Measurements from ENCODE around the gene PRM3. TPM values are rescaled to one million over a fixed set of nuclear protein-coding genes. Genes with fewer than 3 reads are reported as not detected.

The PRM3 gene
- total RNA-seq, 1 donor from 2014 or later = not detected

DNA sequence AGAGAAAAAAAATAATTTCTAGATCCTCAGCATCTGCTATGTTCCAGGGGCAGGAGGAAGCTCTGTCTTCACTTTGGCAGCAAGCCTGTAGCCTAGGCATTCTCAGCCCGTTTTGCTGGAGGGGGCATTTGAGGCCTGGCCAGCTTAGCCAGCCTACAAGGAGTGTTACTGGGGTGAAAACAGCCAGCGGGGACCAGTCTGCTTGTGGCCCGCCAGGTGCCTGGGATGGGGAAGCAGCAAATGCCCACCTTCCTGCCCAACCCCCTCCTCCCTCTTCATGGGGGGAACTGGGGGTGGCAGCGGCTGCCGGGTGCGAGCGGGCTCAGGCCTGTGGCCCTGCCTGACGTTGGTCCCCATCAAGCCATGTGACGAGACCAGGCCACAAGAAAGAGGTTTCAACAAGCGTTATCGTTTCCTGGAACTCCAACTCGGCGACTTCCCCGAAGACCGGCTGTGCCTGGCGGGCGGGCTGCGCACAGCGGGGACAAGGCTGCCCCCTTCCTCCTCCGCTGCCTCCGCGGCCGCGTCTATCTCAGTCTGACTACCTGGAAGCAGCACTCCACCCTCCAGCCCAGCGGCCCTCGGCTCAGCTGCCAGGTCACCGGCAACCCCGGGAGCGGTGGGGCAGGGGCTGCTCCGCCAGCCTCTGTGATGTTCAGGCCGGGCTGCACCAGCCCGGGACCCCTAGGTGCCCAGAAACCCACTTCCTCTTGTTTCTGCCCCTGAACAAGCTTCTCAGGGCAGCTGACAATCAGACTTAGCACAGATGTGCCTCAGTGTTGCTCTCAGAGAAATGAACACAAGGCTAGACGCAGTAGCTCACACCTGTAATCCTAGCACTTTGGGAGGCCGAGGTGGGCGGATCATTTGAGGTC is 40.3 kb downstream of the PRM3 start:
- H3K27ac Mint-ChIP-seq = no peak overlapping the region
- Histone ChIP-seq H3K36me3 (no peaks in the 10 kb centered on the region), H3F3A (ENCODE audit: low read depth) (no peaks in the 10 kb centered on the region), H3K4me3 (no peak overlapping the region), H3K27me3 (no peaks in the 10 kb centered on the region), H4K20me1 (ENCODE audit: low read depth) (no peaks in the 10 kb centered on the region), H2AFZ (replicated peaks) (no peak overlapping the region), H3K4me2 (no peak overlapping the region), H3K27ac (no peak overlapping the region), H3K9ac (no peak overlapping the region), H3K79me2 (ENCODE audit: low read depth) (no peaks in the 10 kb centered on the region), H3K4me1 (no peaks in the 10 kb centered on the region), H3K9me3 (ENCODE audit: low read depth) (no peaks in the 10 kb centered on the region)
- no peaks in the 10 kb centered on the region for H3K36me3 Mint-ChIP-seq
- no peak overlapping the region for H3K4me3 Mint-ChIP-seq
- DNase-seq (ENCODE audit: low spot score) = no peak
- H3K27me3 Mint-ChIP-seq (ENCODE audit: insufficient read depth, low read depth) = peaks cover 8% of the 10 kb centered on the region
- peaks cover 2% of the 10 kb centered on the region for H3K4me1 Mint-ChIP-seq
- TF ChIP-seq EZH2phosphoT487 (IDR thresholded peaks at IDR 0.05) (no peak), EZH2 (IDR thresholded peaks at IDR 0.05) (no peak)
- TF ChIP-seq, protein P1, sequence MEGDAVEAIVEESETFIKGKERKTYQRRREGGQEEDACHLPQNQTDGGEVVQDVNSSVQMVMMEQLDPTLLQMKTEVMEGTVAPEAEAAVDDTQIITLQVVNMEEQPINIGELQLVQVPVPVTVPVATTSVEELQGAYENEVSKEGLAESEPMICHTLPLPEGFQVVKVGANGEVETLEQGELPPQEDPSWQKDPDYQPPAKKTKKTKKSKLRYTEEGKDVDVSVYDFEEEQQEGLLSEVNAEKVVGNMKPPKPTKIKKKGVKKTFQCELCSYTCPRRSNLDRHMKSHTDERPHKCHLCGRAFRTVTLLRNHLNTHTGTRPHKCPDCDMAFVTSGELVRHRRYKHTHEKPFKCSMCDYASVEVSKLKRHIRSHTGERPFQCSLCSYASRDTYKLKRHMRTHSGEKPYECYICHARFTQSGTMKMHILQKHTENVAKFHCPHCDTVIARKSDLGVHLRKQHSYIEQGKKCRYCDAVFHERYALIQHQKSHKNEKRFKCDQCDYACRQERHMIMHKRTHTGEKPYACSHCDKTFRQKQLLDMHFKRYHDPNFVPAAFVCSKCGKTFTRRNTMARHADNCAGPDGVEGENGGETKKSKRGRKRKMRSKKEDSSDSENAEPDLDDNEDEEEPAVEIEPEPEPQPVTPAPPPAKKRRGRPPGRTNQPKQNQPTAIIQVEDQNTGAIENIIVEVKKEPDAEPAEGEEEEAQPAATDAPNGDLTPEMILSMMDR (IDR thresholded peaks at IDR 0.05) = no peak
- H3K9me3 Mint-ChIP-seq = no peaks in the 10 kb centered on the region

DNA sequence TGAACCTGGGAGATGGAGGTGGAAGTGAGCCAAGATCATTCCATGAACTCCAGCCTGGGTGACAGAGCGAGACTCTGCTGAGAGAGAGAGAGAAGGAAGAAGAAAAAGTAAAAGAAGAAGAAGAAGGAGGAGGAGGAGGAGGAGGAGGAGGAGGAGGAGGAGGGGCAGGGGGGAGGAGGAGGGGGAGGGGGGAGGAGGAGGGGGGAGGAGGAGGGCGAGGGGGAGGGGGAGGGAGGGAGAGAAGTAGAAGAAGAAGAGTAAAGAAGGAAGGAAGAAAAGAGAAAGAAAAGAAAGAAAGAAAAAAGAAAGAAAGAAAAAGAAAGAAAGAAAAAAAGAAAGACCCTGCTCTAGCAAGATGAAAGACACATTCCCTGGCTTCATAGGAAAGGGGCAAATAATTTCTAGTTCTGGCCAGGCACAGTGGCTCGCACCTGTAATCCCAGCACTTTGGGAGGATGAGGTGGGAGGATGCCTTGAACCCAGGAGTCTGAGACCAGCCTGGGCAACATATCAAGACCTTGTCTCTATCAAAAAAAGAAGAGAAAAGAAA is 41.1 kb downstream of the PRM3 start:
- Mint-ChIP-seq H3K27ac (no peak overlapping the region), H3K27me3 (ENCODE audit: insufficient read depth, low read depth) (peaks cover 6% of the 10 kb centered on the region), H3K9me3 (no peaks in the 10 kb centered on the region), H3K36me3 (no peaks in the 10 kb centered on the region), H3K4me3 (no peak overlapping the region), H3K4me1 (peaks cover 2% of the 10 kb centered on the region)
- DNase-seq (ENCODE audit: low spot score) = no peak
- Histone ChIP-seq H4K20me1 (ENCODE audit: low read depth) (no peaks in the 10 kb centered on the region), H3K4me3 (no peak overlapping the region), H3K36me3 (no peaks in the 10 kb centered on the region), H3K9ac (no peak overlapping the region), H3K4me2 (no peak overlapping the region), H3K9me3 (ENCODE audit: low read depth) (no peaks in the 10 kb centered on the region), H3F3A (ENCODE audit: low read depth) (no peaks in the 10 kb centered on the region), H3K79me2 (ENCODE audit: low read depth) (no peaks in the 10 kb centered on the region), H3K4me1 (no peaks in the 10 kb centered on the region), H3K27ac (no peak overlapping the region), H3K27me3 (no peaks in the 10 kb centered on the region), H2AFZ (replicated peaks) (no peak overlapping the region)
- TF ChIP-seq EZH2 (IDR thresholded peaks at IDR 0.05) = no peak
- TF ChIP-seq, protein P1 (IDR thresholded peaks at IDR 0.05) = no peak
- TF ChIP-seq EZH2phosphoT487 (IDR thresholded peaks at IDR 0.05) = no peak

DNA sequence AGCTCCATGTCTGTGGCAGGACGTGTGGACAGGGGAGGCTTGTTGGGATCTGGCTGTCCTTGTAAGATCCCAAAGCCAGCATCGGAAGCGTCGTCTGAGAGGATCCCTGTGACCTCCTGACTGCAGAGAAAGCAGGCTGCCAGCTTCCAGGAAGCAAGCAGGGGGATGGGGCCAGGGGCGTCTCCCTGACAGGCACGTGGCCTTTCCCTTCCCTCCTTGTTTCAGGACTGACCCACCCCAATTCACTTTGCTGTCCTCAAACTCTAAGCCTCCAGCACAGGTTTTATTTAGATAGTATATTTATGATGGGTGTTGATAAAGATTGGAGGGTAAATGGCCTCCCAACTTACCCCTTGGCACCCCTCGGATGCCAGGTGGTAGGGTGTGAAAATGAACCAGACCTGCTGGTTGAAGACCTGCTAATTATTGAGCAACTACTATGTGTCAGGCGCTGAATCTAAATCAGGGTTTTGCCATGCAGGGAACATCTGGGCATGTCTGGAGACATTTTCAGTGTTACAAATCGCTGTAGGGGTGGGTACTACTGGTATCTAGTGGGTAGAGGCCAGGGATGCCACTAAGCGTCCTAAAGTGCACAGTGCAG is 42.0 kb downstream of the PRM3 start:
- no peak for DNase-seq (ENCODE audit: low spot score)
- no peak overlapping the region for H3K27ac Mint-ChIP-seq
- no peaks in the 10 kb centered on the region for H3K9me3 Mint-ChIP-seq
- Histone ChIP-seq H3K79me2 (ENCODE audit: low read depth) (no peaks in the 10 kb centered on the region), H3K9me3 (ENCODE audit: low read depth) (no peaks in the 10 kb centered on the region), H3K4me2 (no peak overlapping the region), H3K36me3 (no peaks in the 10 kb centered on the region), H4K20me1 (ENCODE audit: low read depth) (no peaks in the 10 kb centered on the region), H3K4me1 (no peaks in the 10 kb centered on the region), H3K27me3 (no peaks in the 10 kb centered on the region), H3F3A (ENCODE audit: low read depth) (no peaks in the 10 kb centered on the region), H3K27ac (no peak overlapping the region), H2AFZ (replicated peaks) (no peak overlapping the region), H3K4me3 (no peak overlapping the region), H3K9ac (no peak overlapping the region)
- TF ChIP-seq EZH2 (IDR thresholded peaks at IDR 0.05) (no peak), EZH2phosphoT487 (IDR thresholded peaks at IDR 0.05) (no peak)
- TF ChIP-seq, protein P1 (IDR thresholded peaks at IDR 0.05) = no peak
- peaks cover 6% of the 10 kb centered on the region for H3K27me3 Mint-ChIP-seq (ENCODE audit: insufficient read depth, low read depth)
- H3K4me3 Mint-ChIP-seq = no peak overlapping the region
- H3K36me3 Mint-ChIP-seq = no peaks in the 10 kb centered on the region
- H3K4me1 Mint-ChIP-seq = peaks cover 2% of the 10 kb centered on the region
